ENCODE results near the gene KAZN. TPM values are rescaled to one million over a fixed set of nuclear protein-coding genes. Genes with fewer than 3 reads are reported as not detected.

Gene KAZN
- total and polyA plus RNA-seq, 4 donors: 4.4 to 19.3 (median 9.6) TPM

DNA sequence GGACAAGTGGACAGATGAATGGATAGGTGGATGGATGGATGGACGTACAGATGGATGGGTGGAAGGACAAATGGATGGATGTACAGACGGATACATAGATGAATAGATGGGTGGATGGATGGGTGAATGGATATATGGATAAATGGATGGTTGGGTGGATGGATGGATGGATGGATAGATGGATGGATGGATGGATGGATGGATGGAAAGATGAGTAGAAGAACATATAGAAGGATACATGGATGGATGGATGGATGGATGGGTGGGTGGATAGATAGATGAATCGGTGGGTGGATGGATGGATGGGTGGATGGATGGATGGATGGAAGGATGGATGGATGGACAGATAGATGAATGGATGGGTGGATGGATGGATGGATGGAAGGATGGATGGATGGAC is 274.3 kb downstream of the KAZN start:
- DNase-seq (no peak), ATAC-seq (ENCODE audit: low FRiP score) (no peak)
- H3K36me3 ChIP-seq (ENCODE audit: control insufficient read depth in 1 of 2, insufficient read depth in 2 of 2, low read length in 1 of 2): no peaks in the 10 kb centered on the region
- no peaks in the 10 kb centered on the region for H3K4me1 ChIP-seq (ENCODE audit: control insufficient read depth in 1 of 2, insufficient read depth in 2 of 2, low read length in 2 of 2)
- H3K27ac ChIP-seq (ENCODE audit: low read depth in 1 of 2, low read length in 2 of 2): no peak overlapping the region
- 81 to 86% methylated on average over 3 of the region's 3 CpGs for WGBS, 2 donors
- no peak overlapping the region for H3K4me3 ChIP-seq (ENCODE audit: low read length in 2 of 2)
- no peaks in the 10 kb centered on the region for H3K9me3 ChIP-seq (ENCODE audit: control insufficient read depth, low read length)
- intact Hi-C loops (cut with DNase I): no loop called here
- peaks cover 2 to 5% of the 10 kb centered on the region in 2 donors for H3K27me3 ChIP-seq (ENCODE audit: control insufficient read depth in 1 of 2, insufficient read depth in 2 of 2, low read length in 1 of 2)

DNA sequence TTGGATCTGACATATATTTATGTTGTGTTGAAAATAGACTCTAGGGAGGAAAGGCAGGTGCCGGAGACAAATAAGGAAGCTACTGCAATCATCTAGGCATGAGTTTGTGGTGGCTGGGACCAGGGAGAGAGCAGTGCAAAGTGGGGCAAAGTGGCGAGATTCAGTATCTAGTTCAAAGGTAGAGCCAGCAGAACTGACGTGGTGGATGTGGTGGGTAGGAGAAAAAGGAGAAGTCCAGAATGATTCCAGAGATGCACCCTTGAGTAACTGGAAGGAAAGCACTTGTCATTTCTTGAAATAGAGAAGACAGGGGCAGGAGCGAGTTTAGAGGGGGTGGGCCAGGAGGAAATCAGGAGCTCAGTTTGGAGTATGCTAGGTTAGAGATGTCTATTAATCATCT is 275.2 kb downstream of the KAZN start:
- intact Hi-C loops (cut with DNase I): no loop called here
- H3K27ac ChIP-seq (ENCODE audit: low read depth in 1 of 2, low read length in 2 of 2): no peak overlapping the region
- peaks cover 2 to 5% of the 10 kb centered on the region in 2 donors for H3K27me3 ChIP-seq (ENCODE audit: control insufficient read depth in 1 of 2, insufficient read depth in 2 of 2, low read length in 1 of 2)
- WGBS, 2 donors: 72 to 77% methylated on average over 4 of the region's 4 CpGs
- DNase-seq: no peak
- no peaks in the 10 kb centered on the region for H3K4me1 ChIP-seq (ENCODE audit: control insufficient read depth in 1 of 2, insufficient read depth in 2 of 2, low read length in 2 of 2)
- H3K9me3 ChIP-seq (ENCODE audit: control insufficient read depth, low read length): no peaks in the 10 kb centered on the region
- H3K4me3 ChIP-seq (ENCODE audit: low read length in 2 of 2): no peak overlapping the region
- ATAC-seq (ENCODE audit: low FRiP score): no peak
- no peaks in the 10 kb centered on the region for H3K36me3 ChIP-seq (ENCODE audit: control insufficient read depth in 1 of 2, insufficient read depth in 2 of 2, low read length in 1 of 2)

DNA sequence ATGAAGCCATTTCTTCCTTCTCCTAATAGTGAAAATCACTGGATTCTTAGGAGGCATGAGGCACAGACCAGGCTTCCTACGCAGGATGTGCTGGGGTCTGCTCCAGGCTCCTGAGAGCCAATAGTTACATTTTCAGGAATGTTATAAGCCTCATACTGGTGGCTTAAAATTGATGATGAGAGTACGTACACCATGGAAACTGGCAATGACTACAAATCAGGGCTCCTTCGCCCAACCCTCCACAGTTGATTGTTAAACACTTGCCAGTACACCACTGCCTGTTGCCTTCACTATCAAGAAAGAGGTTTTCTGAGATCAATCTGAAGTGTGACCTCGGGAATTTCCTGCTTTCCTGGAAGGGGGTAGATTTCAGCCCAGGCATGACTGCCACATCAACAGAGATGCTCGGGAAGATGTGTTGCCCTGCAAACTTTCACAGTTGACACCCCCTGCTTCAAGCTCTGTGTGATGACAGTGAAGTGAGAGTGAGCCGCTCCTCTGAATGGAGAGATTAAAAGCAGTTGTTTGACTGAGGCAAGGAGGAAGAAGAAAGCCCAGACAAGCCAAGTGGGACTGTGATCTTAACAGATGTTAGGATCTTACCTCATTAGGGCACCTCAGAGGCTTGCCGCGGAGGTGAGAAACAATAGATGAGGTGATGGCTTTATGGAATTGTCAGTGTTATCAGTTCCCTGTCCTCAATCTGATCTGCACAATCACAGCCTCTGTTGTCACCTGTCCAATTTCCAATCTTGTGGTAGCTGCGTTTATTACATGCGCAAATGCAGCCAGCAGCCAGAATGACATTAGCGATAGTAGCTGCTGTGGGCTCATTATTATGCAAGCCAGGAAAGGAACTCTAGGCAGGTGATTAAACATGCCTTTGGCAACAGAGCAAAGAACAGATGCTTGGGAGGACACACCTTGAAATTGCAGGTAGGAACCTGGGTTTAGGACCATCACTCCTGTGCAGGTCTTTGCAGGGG is 277.3 kb downstream of the KAZN start:
- no peaks in the 10 kb centered on the region for H3K4me1 ChIP-seq (ENCODE audit: control insufficient read depth in 1 of 2, insufficient read depth in 2 of 2, low read length in 2 of 2)
- H3K27me3 ChIP-seq (ENCODE audit: control insufficient read depth in 1 of 2, insufficient read depth in 2 of 2, low read length in 1 of 2): peaks cover 2 to 5% of the 10 kb centered on the region in 2 donors
- intact Hi-C loops (cut with DNase I): no loop called here
- WGBS, 2 donors: 34 to 48% methylated on average over 11 of the region's 11 CpGs
- H3K4me3 ChIP-seq (ENCODE audit: low read length in 2 of 2): no peak overlapping the region
- no peaks in the 10 kb centered on the region for H3K36me3 ChIP-seq (ENCODE audit: control insufficient read depth in 1 of 2, insufficient read depth in 2 of 2, low read length in 1 of 2)
- DNase-seq (no peak), ATAC-seq (ENCODE audit: low FRiP score) (no peak)
- H3K9me3 ChIP-seq (ENCODE audit: control insufficient read depth, low read length): no peaks in the 10 kb centered on the region
- no peak overlapping the region for H3K27ac ChIP-seq (ENCODE audit: low read depth in 1 of 2, low read length in 2 of 2)

DNA sequence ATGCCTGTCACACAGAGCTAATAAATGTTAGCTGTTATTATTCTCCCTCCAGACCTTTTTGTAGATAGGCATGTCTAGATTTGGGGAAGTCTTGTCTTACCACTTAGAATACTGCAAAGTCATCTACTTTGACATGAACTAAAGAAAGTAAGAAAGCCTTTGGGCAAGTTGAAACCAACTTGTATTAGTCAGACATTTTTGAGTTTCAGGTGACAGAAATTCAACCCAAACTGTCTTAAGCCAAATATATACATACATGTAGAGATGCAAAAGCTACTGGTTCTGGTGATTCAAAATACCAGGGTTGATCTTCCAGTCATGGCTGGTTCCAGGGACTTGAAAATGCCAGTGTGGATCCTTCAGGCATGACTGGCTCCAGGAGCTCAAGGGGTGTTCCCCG is 278.3 kb downstream of the KAZN start:
- no peak for ATAC-seq (ENCODE audit: low FRiP score)
- 98 to 100% methylated on average over 1 of the region's 1 CpG for WGBS, 2 donors
- intact Hi-C loops (cut with DNase I): no loop called here
- Histone ChIP-seq H3K4me1 (ENCODE audit: control insufficient read depth in 1 of 2, insufficient read depth in 2 of 2, low read length in 2 of 2) (no peaks in the 10 kb centered on the region), H3K27ac (ENCODE audit: low read depth in 1 of 2, low read length in 2 of 2) (no peak overlapping the region), H3K27me3 (ENCODE audit: control insufficient read depth in 1 of 2, insufficient read depth in 2 of 2, low read length in 1 of 2) (peaks cover 2 to 5% of the 10 kb centered on the region in 2 donors), H3K4me3 (ENCODE audit: low read length in 2 of 2) (no peak overlapping the region), H3K36me3 (ENCODE audit: control insufficient read depth in 1 of 2, insufficient read depth in 2 of 2, low read length in 1 of 2) (no peaks in the 10 kb centered on the region), H3K9me3 (ENCODE audit: control insufficient read depth, low read length) (no peaks in the 10 kb centered on the region)
- DNase-seq: no peak

DNA sequence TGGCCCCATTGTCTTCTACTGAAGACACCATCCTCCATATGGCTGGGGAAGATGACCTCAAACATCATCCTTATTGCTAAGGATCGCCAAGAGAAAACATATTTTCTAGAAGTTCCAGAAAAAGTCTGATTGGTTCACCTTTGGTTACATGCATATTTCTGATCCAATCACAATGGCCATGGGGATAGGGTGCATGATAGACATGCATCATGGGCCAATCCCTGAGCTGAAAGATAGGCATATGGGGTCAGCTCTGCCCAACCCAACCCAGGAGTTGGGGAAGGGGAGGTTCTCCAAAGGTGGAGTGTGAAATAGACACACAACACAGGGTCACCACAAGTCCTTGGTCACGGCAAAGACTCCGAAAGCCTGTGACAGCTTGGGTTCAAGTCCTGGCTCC is 278.7 kb downstream of the KAZN start:
- Histone ChIP-seq H3K9me3 (ENCODE audit: control insufficient read depth, low read length) (no peaks in the 10 kb centered on the region), H3K27me3 (ENCODE audit: control insufficient read depth in 1 of 2, insufficient read depth in 2 of 2, low read length in 1 of 2) (peaks cover 2 to 5% of the 10 kb centered on the region in 2 donors), H3K36me3 (ENCODE audit: control insufficient read depth in 1 of 2, insufficient read depth in 2 of 2, low read length in 1 of 2) (no peaks in the 10 kb centered on the region), H3K4me3 (ENCODE audit: low read length in 2 of 2) (no peak overlapping the region), H3K4me1 (ENCODE audit: control insufficient read depth in 1 of 2, insufficient read depth in 2 of 2, low read length in 2 of 2) (no peaks in the 10 kb centered on the region), H3K27ac (ENCODE audit: low read depth in 1 of 2, low read length in 2 of 2) (no peak overlapping the region)
- WGBS, 2 donors: 95 to 97% methylated on average over 3 of the region's 3 CpGs
- intact Hi-C loops (cut with DNase I): no loop called here
- ATAC-seq (ENCODE audit: low FRiP score) (no peak), DNase-seq (no peak)

DNA sequence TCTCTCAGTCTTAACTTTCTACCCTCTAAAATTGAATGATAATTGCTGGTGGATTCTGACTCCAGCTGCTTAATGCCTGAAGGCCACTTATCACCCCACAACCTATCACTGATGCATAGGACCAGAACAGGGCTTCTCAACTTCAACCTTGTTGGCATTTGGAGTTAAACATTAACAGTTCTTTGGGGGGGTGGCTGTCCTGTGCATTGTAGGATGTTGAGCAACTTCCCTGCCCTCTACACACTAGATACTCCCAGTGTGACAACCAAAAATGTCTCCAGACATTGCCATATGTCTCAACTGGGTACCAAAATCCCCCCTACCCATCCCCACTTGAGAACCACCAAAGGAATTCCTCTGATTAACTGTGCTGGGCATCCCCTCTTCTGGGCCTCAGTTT is 279.6 kb downstream of the KAZN start:
- Histone ChIP-seq H3K36me3 (ENCODE audit: control insufficient read depth in 1 of 2, insufficient read depth in 2 of 2, low read length in 1 of 2) (no peaks in the 10 kb centered on the region), H3K27me3 (ENCODE audit: control insufficient read depth in 1 of 2, insufficient read depth in 2 of 2, low read length in 1 of 2) (peaks cover 2 to 5% of the 10 kb centered on the region in 2 donors), H3K27ac (ENCODE audit: low read depth in 1 of 2, low read length in 2 of 2) (no peak overlapping the region), H3K9me3 (ENCODE audit: control insufficient read depth, low read length) (no peaks in the 10 kb centered on the region), H3K4me1 (ENCODE audit: control insufficient read depth in 1 of 2, insufficient read depth in 2 of 2, low read length in 2 of 2) (no peaks in the 10 kb centered on the region), H3K4me3 (ENCODE audit: low read length in 2 of 2) (no peak overlapping the region)
- ATAC-seq (ENCODE audit: low FRiP score): no peak
- DNase-seq: no peak
- intact Hi-C loops (cut with DNase I): no loop called here

DNA sequence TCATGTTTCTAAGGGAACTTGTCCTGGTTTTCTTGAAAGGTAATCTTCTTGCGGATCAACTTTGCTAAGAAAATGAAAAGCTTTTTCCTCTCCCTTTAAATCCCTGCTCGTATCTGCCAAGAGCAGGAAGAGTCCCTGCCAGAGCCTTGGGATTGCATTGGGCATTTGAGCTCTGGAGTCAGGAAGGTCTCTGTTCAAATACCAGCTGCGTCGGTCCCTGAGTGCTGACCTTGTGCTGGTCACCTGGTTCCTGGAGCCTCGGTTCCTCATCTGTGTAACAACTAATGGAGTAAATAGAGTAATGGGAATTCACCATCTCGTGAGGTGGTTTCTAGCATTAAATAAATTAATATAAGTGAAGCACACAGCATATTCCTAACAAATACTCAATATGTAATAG is 280.5 kb downstream of the KAZN start:
- ATAC-seq (ENCODE audit: low FRiP score) (no peak), DNase-seq (no peak)
- intact Hi-C loops (cut with DNase I): no loop called here
- no peaks in the 10 kb centered on the region for H3K4me1 ChIP-seq (ENCODE audit: control insufficient read depth in 1 of 2, insufficient read depth in 2 of 2, low read length in 2 of 2)
- H3K9me3 ChIP-seq (ENCODE audit: control insufficient read depth, low read length): no peaks in the 10 kb centered on the region
- H3K27me3 ChIP-seq (ENCODE audit: control insufficient read depth in 1 of 2, insufficient read depth in 2 of 2, low read length in 1 of 2): peaks cover 2 to 5% of the 10 kb centered on the region in 2 donors
- no peak overlapping the region for H3K4me3 ChIP-seq (ENCODE audit: low read length in 2 of 2)
- WGBS, 2 donors: 91 to 94% methylated on average over 6 of the region's 6 CpGs
- no peaks in the 10 kb centered on the region for H3K36me3 ChIP-seq (ENCODE audit: control insufficient read depth in 1 of 2, insufficient read depth in 2 of 2, low read length in 1 of 2)
- H3K27ac ChIP-seq (ENCODE audit: low read depth in 1 of 2, low read length in 2 of 2): no peak overlapping the region

DNA sequence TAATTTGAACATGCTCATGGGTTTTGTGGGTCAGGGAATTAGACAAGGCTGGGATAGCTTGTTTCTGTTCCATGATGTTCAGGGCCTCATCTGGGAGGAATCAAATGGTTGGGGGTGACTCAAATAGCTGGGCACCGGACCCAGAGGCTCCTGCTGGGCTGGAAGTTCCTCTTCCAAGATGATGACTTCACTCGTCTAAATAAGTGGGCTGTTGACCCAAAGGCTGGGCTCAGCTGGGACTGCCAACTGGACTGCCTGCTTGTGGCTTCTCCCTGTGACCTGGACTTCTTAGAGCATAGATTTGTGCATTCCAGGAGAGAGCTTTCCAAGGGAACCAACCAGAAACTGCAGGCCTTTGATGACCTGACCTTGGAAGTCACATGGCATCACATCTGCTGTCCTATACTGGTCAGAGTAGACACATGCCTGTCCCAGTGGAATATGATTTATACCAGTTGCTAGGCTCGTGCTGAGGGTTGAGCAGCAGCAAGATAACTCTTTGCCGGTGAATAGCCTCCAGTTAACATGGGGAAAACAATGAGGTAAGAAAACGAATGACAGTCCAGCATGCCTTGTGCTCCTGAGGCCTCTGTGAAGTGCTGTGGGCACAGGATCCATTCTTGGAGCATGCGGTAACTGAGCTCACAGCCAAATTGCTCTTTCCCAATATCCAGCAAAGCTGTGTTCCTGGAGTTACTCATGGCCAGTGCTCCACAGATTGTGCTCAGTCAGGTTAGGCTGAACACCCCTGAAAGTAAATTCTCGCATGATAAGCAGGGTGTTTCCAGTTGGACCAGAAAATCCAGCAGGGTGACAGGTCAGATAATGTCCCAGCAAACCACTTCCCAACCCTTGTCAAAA is 282.2 kb downstream of the KAZN start:
- Histone ChIP-seq H3K4me1 (ENCODE audit: control insufficient read depth in 1 of 2, insufficient read depth in 2 of 2, low read length in 2 of 2) (no peaks in the 10 kb centered on the region), H3K36me3 (ENCODE audit: control insufficient read depth in 1 of 2, insufficient read depth in 2 of 2, low read length in 1 of 2) (no peaks in the 10 kb centered on the region), H3K27ac (ENCODE audit: low read depth in 1 of 2, low read length in 2 of 2) (no peak overlapping the region), H3K9me3 (ENCODE audit: control insufficient read depth, low read length) (no peaks in the 10 kb centered on the region), H3K27me3 (ENCODE audit: control insufficient read depth in 1 of 2, insufficient read depth in 2 of 2, low read length in 1 of 2) (peaks cover 2 to 5% of the 10 kb centered on the region in 2 donors), H3K4me3 (ENCODE audit: low read length in 2 of 2) (no peak overlapping the region)
- ATAC-seq (ENCODE audit: low FRiP score) (peak; percentile 68), DNase-seq (peak in 1 of 2 donors; percentile 71)
- intact Hi-C loops (cut with DNase I): no loop called here
- 56 to 58% methylated on average over 7 of the region's 7 CpGs for WGBS, 2 donors
